Loucy (cell line): ENCODE data around the gene HPCA.

Source experiments
- H2AFZ ChIP-seq: fragments of 200-600 bp; sonication (generic); 2 replicates; pipeline ENCODE4 v1.6.0; 2016; ENCODE audit warnings: antibody characterized with exemption, mild to moderate bottlenecking, low read length, moderate library complexity
- H3F3A ChIP-seq: fragments of 200-600 bp; 2 replicates; pipeline ENCODE4 v1.6.0; 2016; ENCODE audit warnings: antibody characterized with exemption, low read depth, mild to moderate bottlenecking
- H3K27me3 ChIP-seq: fragments of 200-600 bp; sonication (generic); 2 replicates; pipeline ENCODE4 v1.6.1; 2014; ENCODE audit warnings: low read length, mild to moderate bottlenecking; ENCODE audit not compliant: insufficient read depth, poor library complexity, severe bottlenecking
- H3K36me3 ChIP-seq: fragments of 200-600 bp; sonication (generic); 2 replicates; pipeline ENCODE4 v1.6.1; 2016; ENCODE audit warnings: low read length; ENCODE audit not compliant: insufficient read depth
- H3K4me1 ChIP-seq: fragments of 200-600 bp; sonication (generic); 2 replicates; pipeline ENCODE4 v1.5.1; 2014; ENCODE audit warnings: low read length, mild to moderate bottlenecking; ENCODE audit not compliant: insufficient read depth, poor library complexity, severe bottlenecking
- H3K4me2 ChIP-seq: fragments of 200-600 bp; sonication (generic); 2 replicates; pipeline ENCODE4 v1.6.0; 2014; ENCODE audit warnings: antibody characterized with exemption, low read length, low read depth, mild to moderate bottlenecking; ENCODE audit not compliant: poor library complexity, severe bottlenecking
- H3K4me3 ChIP-seq: fragments of 200-600 bp; sonication (generic); 2 replicates; pipeline ENCODE4 v1.5.1; 2014; ENCODE audit warnings: low read length, mild to moderate bottlenecking, mixed read lengths; ENCODE audit not compliant: poor library complexity, severe bottlenecking
- H3K79me2 ChIP-seq: fragments of 200-600 bp; sonication (generic); 2 replicates; pipeline ENCODE4 v1.6.1; 2014; ENCODE audit warnings: low read length; ENCODE audit not compliant: insufficient read depth
- H3K9ac ChIP-seq: fragments of 200-600 bp; sonication (generic); 2 replicates; pipeline ENCODE4 v1.6.0; 2014; ENCODE audit warnings: mild to moderate bottlenecking, low read depth, low read length, moderate library complexity; ENCODE audit not compliant: poor library complexity, severe bottlenecking
- H3K9me2 ChIP-seq: fragments of 200-600 bp; sonication (generic); replicated peaks from 2 replicates; pipeline ENCODE4 v1.6.1; 2016; ENCODE audit warnings: low read depth, low read length, mixed read lengths
- H3K9me3 ChIP-seq: fragments of 200-600 bp; sonication (generic); 2 replicates; pipeline ENCODE4 v1.6.1; 2014; ENCODE audit warnings: mild to moderate bottlenecking, antibody characterized with exemption, low read length, low read depth; ENCODE audit not compliant: insufficient read depth
- H4K20me1 ChIP-seq: fragments of 200-600 bp; sonication (generic); 2 replicates; pipeline ENCODE4 v1.6.0; 2014; ENCODE audit warnings: antibody characterized with exemption, low read length, mild to moderate bottlenecking; ENCODE audit not compliant: insufficient read depth, poor library complexity, severe bottlenecking
- CTCF ChIP-seq: fragments of 200-600 bp; sonication (generic); conservative IDR thresholded peaks from 2 replicates; pipeline ENCODE4 v1.5.1; 2014; ENCODE audit warnings: mild to moderate bottlenecking, antibody characterized with exemption, low read length
- EZH2phosphoT487 ChIP-seq: fragments of 200-600 bp; IDR thresholded peaks from 2 replicates; pipeline ENCODE4 v1.6.1; 2018; ENCODE audit warnings: antibody characterized with exemption, mild to moderate bottlenecking, moderate library complexity, borderline replicate concordance

The HPCA gene

GRCh38 chr1:32939655-32940371, 53.5 kb downstream of the HPCA start:
- Histone ChIP-seq H3K9ac (no peak overlapping the region), H2AFZ (no peak overlapping the region), H4K20me1 (no peaks in the 10 kb centered on the region), H3K4me3 (no peak overlapping the region), H3K36me3 (peaks cover 63% of the 10 kb centered on the region; the same call in 1 of the 2 replicates), H3K4me1 (no peaks in the 10 kb centered on the region), H3F3A (no peaks in the 10 kb centered on the region), H3K79me2 (no peaks in the 10 kb centered on the region), H3K27me3 (no peaks in the 10 kb centered on the region), H3K9me3 (no peaks in the 10 kb centered on the region), H3K4me2 (no peak overlapping the region), H3K9me2 (no peaks in the 10 kb centered on the region)
- TF ChIP-seq CTCF (no peak), EZH2phosphoT487 (no peak)

GRCh38 chr1:32944180-32944579, 57.9 kb downstream of the HPCA start:
- Histone ChIP-seq H3K9me2 (no peaks in the 10 kb centered on the region), H3F3A (no peaks in the 10 kb centered on the region), H4K20me1 (no peaks in the 10 kb centered on the region), H3K9me3 (no peaks in the 10 kb centered on the region), H3K79me2 (no peaks in the 10 kb centered on the region), H3K36me3 (peaks cover 76% of the 10 kb centered on the region; the same call in 1 of the 2 replicates), H3K4me3 (no peak overlapping the region), H3K9ac (no peak overlapping the region), H3K27me3 (no peaks in the 10 kb centered on the region), H3K4me2 (no peak overlapping the region), H2AFZ (no peak overlapping the region), H3K4me1 (no peaks in the 10 kb centered on the region)
- no peak for TF ChIP-seq CTCF
- no peak for TF ChIP-seq EZH2phosphoT487
